Liver (tissue), 9 donors: ENCODE measurements around the gene RASSF10. TPM values are rescaled to one million over a fixed set of nuclear protein-coding genes. Genes with fewer than 3 reads are reported as not detected.

Experiments
- DNase-seq: peaks from one replicate; pipeline ENCODE4 v3.0.0-alpha.2; 2017; ENCODE audit warnings: low spot score
- H3K27ac ChIP-seq, 2 donors: one replicate each; pipeline ENCODE4 v1.7.0; 2013; ENCODE audit warnings: inconsistent platforms in 2 of 2, low read length in 2 of 2, control low read depth in 1 of 2, low read depth in 1 of 2, mild to moderate bottlenecking in 1 of 2
- H3K27me3 ChIP-seq, 4 donors: one replicate each; pipeline versions ENCODE4 v1.6.1 to v1.7.0; 2013; ENCODE audit warnings: low read length in 3 of 4, inconsistent platforms in 1 of 4, mild to moderate bottlenecking in 1 of 4, moderate library complexity in 1 of 4; ENCODE audit not compliant: control insufficient read depth in 4 of 4, insufficient read depth in 4 of 4
- H3K36me3 ChIP-seq, 4 donors: one replicate each; pipeline versions ENCODE4 v1.6.1 to v1.7.0; 2013; ENCODE audit warnings: low read length in 3 of 4, mild to moderate bottlenecking in 3 of 4, low read depth in 1 of 4, moderate library complexity in 1 of 4; ENCODE audit not compliant: control insufficient read depth in 4 of 4, insufficient read depth in 3 of 4
- H3K4me1 ChIP-seq, 4 donors: one replicate each; pipeline versions ENCODE4 v1.6.1 to v1.7.0; 2013; ENCODE audit warnings: low read length in 3 of 4, mild to moderate bottlenecking in 3 of 4, moderate library complexity in 1 of 4; ENCODE audit not compliant: control insufficient read depth in 4 of 4, insufficient read depth in 4 of 4
- H3K4me3 ChIP-seq, 3 donors: one replicate each; pipeline versions ENCODE4 v1.6.1 to v1.7.0; 2013; ENCODE audit warnings: low read length in 3 of 3, control low read depth in 1 of 3, low read depth in 1 of 3, mild to moderate bottlenecking in 1 of 3
- H3K9ac ChIP-seq, 2 donors: one replicate each; pipeline ENCODE4 v1.7.0; 2013; ENCODE audit warnings: low read length in 2 of 2, mild to moderate bottlenecking in 2 of 2, moderate library complexity in 2 of 2, control low read depth in 1 of 2, low read depth in 1 of 2
- H3K9me3 ChIP-seq, 4 donors: one replicate each; pipeline versions ENCODE4 v1.6.1 to v1.7.0; 2013; ENCODE audit warnings: low read length in 3 of 4; ENCODE audit not compliant: control insufficient read depth in 4 of 4
- ATF3 ChIP-seq: IDR thresholded peaks from 2 replicates; pipeline ENCODE4 v1.6.1; 2016; ENCODE audit warnings: antibody characterized with exemption
- CTCF ChIP-seq: fragments of 150-350 bp; IDR thresholded peaks from 2 replicates; pipeline ENCODE4 v1.5.1; 2017; ENCODE audit warnings: improper control_type of control experiment, low read depth, low read length; ENCODE audit not compliant: missing input control
- EGR1 ChIP-seq, 2 donors: IDR thresholded peaks; 2 replicates each; pipeline ENCODE4 v1.6.1; 2016 to 2018; ENCODE audit warnings: antibody characterized with exemption in 2 of 2, low read depth in 2 of 2
- FOXA1 ChIP-seq: IDR thresholded peaks from 2 replicates; pipeline ENCODE4 v1.6.1; 2016; ENCODE audit warnings: antibody characterized with exemption
- FOXA2 ChIP-seq: IDR thresholded peaks from 2 replicates; pipeline ENCODE4 v1.6.1; 2016; ENCODE audit warnings: antibody characterized with exemption
- GABPA ChIP-seq, 2 donors: IDR thresholded peaks in 1 of 2; conservative IDR thresholded peaks in 1 of 2; 2 replicates each; pipeline ENCODE4 v1.6.1; 2016; ENCODE audit warnings: antibody characterized with exemption in 2 of 2, mild to moderate bottlenecking in 1 of 2, moderate library complexity in 1 of 2
- HNF4A ChIP-seq, 2 donors: conservative IDR thresholded peaks; 2 replicates each; pipeline ENCODE4 v1.6.1; 2016; ENCODE audit warnings: antibody characterized with exemption in 2 of 2, mild to moderate bottlenecking in 2 of 2
- HNF4G ChIP-seq: IDR thresholded peaks from 2 replicates; pipeline ENCODE4 v1.6.1; 2016; ENCODE audit warnings: antibody characterized with exemption
- JUND ChIP-seq, 2 donors: IDR thresholded peaks; 2 replicates each; pipeline ENCODE4 v1.6.1; 2016; ENCODE audit warnings: antibody characterized with exemption in 2 of 2
- MAX ChIP-seq: IDR thresholded peaks from 2 replicates; pipeline ENCODE4 v1.6.1; 2016; ENCODE audit warnings: antibody characterized with exemption
- NR2F2 ChIP-seq: IDR thresholded peaks from 2 replicates; pipeline ENCODE4 v1.6.1; 2016; ENCODE audit warnings: antibody characterized with exemption
- RAD21 ChIP-seq, 2 donors: IDR thresholded peaks; 2 replicates each; pipeline ENCODE4 v1.6.1; 2016; ENCODE audit warnings: antibody characterized with exemption in 2 of 2, mild to moderate bottlenecking in 2 of 2
- REST ChIP-seq: IDR thresholded peaks from 2 replicates; pipeline ENCODE4 v1.6.1; 2016; ENCODE audit warnings: antibody characterized with exemption, mild to moderate bottlenecking
- RXRA ChIP-seq, 2 donors: IDR thresholded peaks; 2 replicates each; pipeline ENCODE4 v1.6.1; 2017 to 2018; ENCODE audit warnings: antibody characterized with exemption in 2 of 2, mild to moderate bottlenecking in 1 of 2
- SP1 ChIP-seq: IDR thresholded peaks from 2 replicates; pipeline ENCODE4 v1.6.1; 2018; ENCODE audit warnings: antibody characterized with exemption, mild to moderate bottlenecking
- YY1 ChIP-seq: IDR thresholded peaks from 2 replicates; pipeline ENCODE4 v1.6.1; 2016; ENCODE audit warnings: antibody characterized with exemption, mild to moderate bottlenecking
- ZBTB33 ChIP-seq: IDR thresholded peaks from 2 replicates; pipeline ENCODE4 v1.6.1; 2016; ENCODE audit warnings: antibody characterized with exemption
- WGBS: extraction: QIAGEN DNeasy Blood & Tissue Kit; methylation state at CpG from one replicate; pipeline ENCODE4 v1.1.7; 2013; 5-methylcytosine and 5-hydroxymethylcytosine counted together
- polyA plus RNA-seq, 2 donors: library from polyadenylated mRNA; stranded (reverse) in 1 of 2; unstranded in 1 of 2; fragments of 200-250 nt in 1 of 2; fragments of >200 nt in 1 of 2; fragmentation: Nextera tagmentation in 1 of 2; extraction: Ambion mirVana in 1 of 2; gene quantifications; one replicate each; pipeline versions ENCODE4 v1.2.1 to v1.2.3, GENCODE V29; 2013 to 2015
- total RNA-seq, 2 donors: library from RNA; depleted of rRNA; stranded (reverse); fragments of >200 nt; gene quantifications; one replicate each; pipeline ENCODE4 v1.2.3, GENCODE V29; 2014
- donor health status: healthy.
- donor health status: healthy.
- donor health status: healthy.
- donor health status: healthy.
- donor health status: healthy.

The RASSF10 gene
- total and polyA plus RNA-seq, 4 donors: 0.03 to 1.9 (median 0.08) TPM; not detected in 1

- no peak overlapping the region for H3K9ac ChIP-seq
- no peaks in the 10 kb centered on the region for H3K36me3 ChIP-seq
- H3K27me3 ChIP-seq: peaks cover 0 to 8% (median 1%) of the 10 kb centered on the region in 4 donors
- H3K27ac ChIP-seq: no peak overlapping the region
- TF ChIP-seq CTCF: no peak
- no peak for TF ChIP-seq JUND (IDR thresholded peaks at IDR 0.05)
- no peak for TF ChIP-seq SP1
- no peak for TF ChIP-seq RAD21 (IDR thresholded peaks at IDR 0.05)
- TF ChIP-seq ATF3: no peak
- TF ChIP-seq ZBTB33: no peak
- no peak for TF ChIP-seq YY1
- TF ChIP-seq RXRA (IDR thresholded peaks at IDR 0.05): peak in 1 of 2 donors; percentile 14
- TF ChIP-seq HNF4A (conservative IDR thresholded peaks at IDR 0.05): peak in 1 of 2 donors; percentile 29
- TF ChIP-seq MAX: no peak
- no peak for TF ChIP-seq REST
- no peak for TF ChIP-seq GABPA (IDR thresholded peaks at IDR 0.05 in 1 of 2, conservative IDR thresholded peaks at IDR 0.05 in 1 of 2)
- no peak overlapping the region for H3K4me3 ChIP-seq
- H3K4me1 ChIP-seq: peaks cover 0 to 8% (median 2%) of the 10 kb centered on the region in 4 donors
- WGBS: 51% methylated on average over 5 of the region's 5 CpGs
- DNase-seq: no peak
- no peaks in the 10 kb centered on the region for H3K9me3 ChIP-seq
Observed at GRCh38 chr11:13023423-13023822, 14.3 kb downstream of the RASSF10 start.

- no peaks in the 10 kb centered on the region for H3K36me3 ChIP-seq
- H3K9ac ChIP-seq: no peak overlapping the region
- TF ChIP-seq FOXA2 (no peak), RXRA (IDR thresholded peaks at IDR 0.05) (no peak), HNF4G (no peak), ATF3 (no peak), HNF4A (conservative IDR thresholded peaks at IDR 0.05) (no peak), MAX (no peak), EGR1 (IDR thresholded peaks at IDR 0.05; ENCODE audit: low read depth in 2 of 2) (no peak), GABPA (IDR thresholded peaks at IDR 0.05 in 1 of 2, conservative IDR thresholded peaks at IDR 0.05 in 1 of 2) (no peak), RAD21 (IDR thresholded peaks at IDR 0.05) (no peak), FOXA1 (no peak), JUND (IDR thresholded peaks at IDR 0.05) (no peak), REST (no peak), NR2F2 (no peak), YY1 (no peak), SP1 (no peak)
- peaks cover 0 to 15% (median 2%) of the 10 kb centered on the region in 4 donors for H3K27me3 ChIP-seq
- H3K9me3 ChIP-seq: no peaks in the 10 kb centered on the region
- no peak overlapping the region for H3K27ac ChIP-seq
- no peak overlapping the region for H3K4me3 ChIP-seq
- H3K4me1 ChIP-seq: peaks cover 0 to 8% (median 2%) of the 10 kb centered on the region in 4 donors
- no peak for DNase-seq
- 91% methylated on average over 4 of the region's 4 CpGs for WGBS
Observed at GRCh38 chr11:13026722-13027121, 17.6 kb downstream of the RASSF10 start.
